Testis (tissue), 2 donors: ENCODE data around the gene NCBP2.

ENCODE experiments used
- CTCF ChIP-seq, 3 experiments: fragments of 450-650 bp in 2 of 3; fragments of 200-600 bp in 1 of 3; sonication (generic) in 1 of 3; IDR thresholded peaks; one replicate each; pipeline ENCODE4 v1.5.1; 2016 to 2019; ENCODE audit warnings: antibody characterized with exemption in 3 of 3, mild to moderate bottlenecking in 2 of 3, moderate library complexity in 1 of 3
- POLR2A ChIP-seq: fragments of 450-650 bp; IDR thresholded peaks from one replicate; pipeline ENCODE4 v1.6.1; 2017; ENCODE audit warnings: antibody characterized with exemption, mild to moderate bottlenecking, moderate library complexity

- TF ChIP-seq CTCF (IDR thresholded peaks at IDR 0.05) (no peak), POLR2A (no peak)
These were observed 44.7 kb upstream of the NCBP2 start for GRCh38 chr3:196987022-196987421.
